Amygdala (tissue), 56 donors: Measurements from ENCODE around the gene AP5B1.
A peak's percentile ranks its signal among the peaks of the same experiment; 100 is the strongest.

Experiments used
- DNase-seq, 56 donors: peaks; one replicate each; lab custom pipeline; 2025; lab: John Stamatoyannopoulos, UW

The AP5B1 gene

GRCh38 chr11:65780770-65781151 is at the start of gene AP5B1:
AP5B1 (minus strand) TSS chr11:65780976; CDS start chr11:65780591, 385 bp downstream.
- peak in 23 of 56 donors; percentile 12 to 69 (median 30) for DNase-seq

GRCh38 chr11:65829459-65829858 is 48.7 kb upstream of the AP5B1 start:
- DNase-seq, result no peak

GRCh38 chr11:65826984-65827735 is 46.4 kb upstream of the AP5B1 start:
- no peak for DNase-seq

GRCh38 chr11:65822776-65823528 is 42.2 kb upstream of the AP5B1 start:
- no peak for DNase-seq

- DNase-seq, result no peak
Observed at GRCh38 chr11:65821107-65821506, 40.3 kb upstream of the AP5B1 start.

GRCh38 chr11:65817835-65818680 is 37.3 kb upstream of the AP5B1 start:
- DNase-seq, result peak; percentile 27 to 97 (median 82)

- DNase-seq, result no peak
Observed at GRCh38 chr11:65817312-65817834, 36.6 kb upstream of the AP5B1 start.

GRCh38 chr11:65816696-65817095 is 35.9 kb upstream of the AP5B1 start:
- DNase-seq, result no peak

GRCh38 chr11:65814986-65815565 is 34.3 kb upstream of the AP5B1 start:
- DNase-seq, result no peak

- DNase-seq, result peak in 7 of 56 donors; percentile 10 to 31 (median 13)
Observed at GRCh38 chr11:65814131-65814985, 33.6 kb upstream of the AP5B1 start.

GRCh38 chr11:65811764-65812475 is 31.1 kb upstream of the AP5B1 start:
- DNase-seq, result no peak

GRCh38 chr11:65810046-65810868 is 29.5 kb upstream of the AP5B1 start:
- no peak for DNase-seq

- DNase-seq, result no peak
Observed at GRCh38 chr11:65809496-65809895, 28.7 kb upstream of the AP5B1 start.

- DNase-seq, result no peak
Observed at GRCh38 chr11:65808744-65809341, 28.1 kb upstream of the AP5B1 start.

- no peak for DNase-seq
Observed at GRCh38 chr11:65806979-65807378, 26.2 kb upstream of the AP5B1 start.

- no peak for DNase-seq
Observed at GRCh38 chr11:65803797-65804492, 23.2 kb upstream of the AP5B1 start.

GRCh38 chr11:65802841-65803240 is 22.1 kb upstream of the AP5B1 start:
- DNase-seq, result no peak
